KOPT-K1 (cell line): ENCODE data around the gene TRMT11.
"Not testable (repeated sequence)": the region's sequence is repeated elsewhere in the genome, so short reads cannot be mapped to it uniquely, and the experiment has no call there.

Experiments used
- H3K27ac ChIP-seq: fragments of 200-600 bp; sonication (generic); 2 replicates; pipeline ENCODE4 v1.5.1; 2016; ENCODE audit warnings: antibody characterized with exemption, mild to moderate bottlenecking, low read depth, low read length; ENCODE audit not compliant: poor library complexity, severe bottlenecking
- H3K36me3 ChIP-seq: fragments of 200-600 bp; sonication (generic); 2 replicates; pipeline ENCODE4 v1.5.1; 2017; ENCODE audit warnings: antibody characterized with exemption, mild to moderate bottlenecking, low read length, moderate library complexity; ENCODE audit not compliant: insufficient read depth
- H3K9me3 ChIP-seq: fragments of 200-600 bp; sonication (generic); 2 replicates; pipeline ENCODE4 v1.5.1; 2017; ENCODE audit warnings: antibody characterized with exemption, low read length, mild to moderate bottlenecking; ENCODE audit not compliant: insufficient read depth, poor library complexity, severe bottlenecking

The TRMT11 gene

DNA sequence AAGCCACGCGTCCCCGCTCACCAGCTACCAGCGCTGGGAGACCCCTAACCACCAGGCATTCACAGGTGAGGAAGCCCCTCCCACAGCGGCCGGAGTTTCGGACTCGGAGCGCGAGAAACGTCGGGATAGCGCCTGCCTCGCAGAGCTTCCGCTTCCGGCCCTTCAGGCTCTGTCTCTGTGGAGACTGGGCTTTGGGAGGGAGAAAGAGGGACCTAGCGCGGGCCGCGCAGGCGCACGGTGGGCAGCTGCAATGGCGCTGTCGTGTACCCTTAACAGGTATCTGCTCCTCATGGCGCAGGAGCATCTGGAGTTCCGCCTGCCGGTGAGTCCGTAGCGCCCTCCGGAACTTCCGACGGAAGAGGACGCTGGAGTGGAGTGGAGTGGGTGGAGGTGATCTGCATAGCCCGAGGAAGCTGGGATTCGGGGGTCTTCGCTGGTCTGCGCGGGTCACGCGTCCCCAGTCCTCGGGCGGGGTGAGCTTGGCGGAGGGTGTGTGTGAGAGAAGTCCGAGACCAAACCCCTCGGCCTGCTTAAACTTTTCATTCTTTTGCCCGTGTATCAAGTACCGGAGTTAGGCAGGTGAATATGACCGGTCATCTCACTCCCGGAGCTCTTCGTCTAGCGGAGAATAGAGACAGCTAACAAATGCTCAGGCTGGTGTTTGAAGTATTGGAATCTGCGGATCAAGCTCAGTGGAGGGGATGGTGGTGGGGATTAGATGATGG is at the start of gene TRMT11:
Gene TRMT11 (plus strand): TSS at position 240 of the 725 bp plus-strand sequence. CDS start 11 bp downstream, at position 251.
- no peaks in the 10 kb centered on the region for H3K36me3 ChIP-seq
- peak within 1 kb of the TSS; percentile 64 for H3K27ac ChIP-seq
- H3K9me3 ChIP-seq: no peaks in the 10 kb centered on the region

DNA sequence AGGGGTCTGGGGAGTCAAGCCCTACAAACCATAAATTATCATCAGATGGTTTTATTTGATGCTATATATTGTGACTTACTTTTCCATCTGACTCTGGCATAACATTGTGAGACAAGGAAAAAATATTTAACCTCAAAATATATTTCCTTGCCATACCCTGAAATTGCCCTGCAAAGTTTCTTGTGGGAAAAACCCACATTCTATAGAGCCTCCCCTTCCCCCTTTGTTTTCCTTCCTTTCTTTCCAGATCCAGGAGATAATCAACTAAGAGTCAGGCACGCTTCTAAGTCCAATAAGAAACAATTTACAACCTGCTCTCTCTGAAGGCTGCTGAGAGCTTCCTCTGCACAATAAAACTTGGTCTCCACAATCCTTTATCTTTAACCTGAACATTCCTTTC is 47.3 kb upstream of the TRMT11 start:
- no peaks in the 10 kb centered on the region for H3K9me3 ChIP-seq
- no peaks in the 10 kb centered on the region for H3K36me3 ChIP-seq
- H3K27ac ChIP-seq: no peak overlapping the region

DNA sequence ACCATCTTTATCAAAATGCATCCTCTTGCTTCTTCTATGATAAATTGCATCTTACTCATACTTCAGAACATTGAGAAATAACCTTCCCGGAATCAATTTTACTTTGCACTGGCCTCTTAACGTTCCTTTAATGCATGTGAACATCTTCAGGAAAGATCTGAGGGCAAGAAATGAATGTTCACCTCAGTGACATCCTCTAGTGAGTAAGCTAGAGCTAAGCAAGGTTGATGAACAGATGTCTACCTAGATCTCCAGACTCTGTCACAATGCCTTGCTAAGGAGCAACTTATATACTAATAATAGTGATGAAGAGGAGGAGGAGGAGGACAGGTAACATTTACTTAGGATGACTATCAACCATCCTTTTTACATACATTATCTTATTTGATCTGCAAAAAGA is 46.5 kb upstream of the TRMT11 start:
- no peaks in the 10 kb centered on the region for H3K9me3 ChIP-seq
- no peak overlapping the region for H3K27ac ChIP-seq
- H3K36me3 ChIP-seq: no peaks in the 10 kb centered on the region

DNA sequence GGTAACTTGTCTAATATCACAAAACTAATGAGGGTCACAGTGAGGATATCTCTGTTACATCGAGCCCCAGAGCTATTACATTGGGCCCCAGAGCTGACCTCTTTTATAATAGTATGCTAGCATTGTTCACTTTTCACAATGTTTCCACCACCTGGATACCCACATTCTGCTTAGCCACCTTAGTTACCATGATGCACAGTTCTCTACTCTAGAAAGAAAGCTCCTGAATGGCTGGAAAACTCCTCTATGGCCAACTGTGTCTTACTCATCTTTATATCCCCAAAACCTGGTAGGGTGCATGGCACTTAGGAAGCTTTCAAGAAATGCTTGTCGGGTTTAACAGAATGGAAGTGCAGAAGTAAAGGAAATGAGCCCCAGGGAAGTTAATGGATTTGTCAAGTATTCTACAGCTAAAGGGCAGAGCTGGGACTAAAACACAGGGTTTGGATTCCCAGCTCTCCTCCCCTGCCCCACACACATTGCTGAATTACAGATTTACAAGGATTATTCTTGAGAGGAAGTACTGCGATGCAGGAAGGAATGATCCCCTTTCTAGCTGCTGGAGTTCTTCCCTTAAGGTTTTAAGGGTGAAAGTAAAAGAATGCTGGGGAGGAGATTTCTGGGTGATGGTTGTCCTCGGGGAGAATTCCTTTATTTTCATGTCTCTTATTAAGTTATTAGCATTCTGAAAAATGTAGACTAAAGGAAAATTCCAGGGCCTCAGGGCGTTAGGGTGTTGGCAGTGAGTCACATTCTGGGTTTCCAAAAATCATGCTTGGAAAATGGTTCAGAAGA is 45.9 kb upstream of the TRMT11 start:
- H3K36me3 ChIP-seq: no peaks in the 10 kb centered on the region
- H3K9me3 ChIP-seq: no peaks in the 10 kb centered on the region
- no peak overlapping the region for H3K27ac ChIP-seq

GRCh38 chr6:125942672-125943527 is 43.4 kb upstream of the TRMT11 start:
- no peaks in the 10 kb centered on the region for H3K36me3 ChIP-seq
- no peak overlapping the region for H3K27ac ChIP-seq

DNA sequence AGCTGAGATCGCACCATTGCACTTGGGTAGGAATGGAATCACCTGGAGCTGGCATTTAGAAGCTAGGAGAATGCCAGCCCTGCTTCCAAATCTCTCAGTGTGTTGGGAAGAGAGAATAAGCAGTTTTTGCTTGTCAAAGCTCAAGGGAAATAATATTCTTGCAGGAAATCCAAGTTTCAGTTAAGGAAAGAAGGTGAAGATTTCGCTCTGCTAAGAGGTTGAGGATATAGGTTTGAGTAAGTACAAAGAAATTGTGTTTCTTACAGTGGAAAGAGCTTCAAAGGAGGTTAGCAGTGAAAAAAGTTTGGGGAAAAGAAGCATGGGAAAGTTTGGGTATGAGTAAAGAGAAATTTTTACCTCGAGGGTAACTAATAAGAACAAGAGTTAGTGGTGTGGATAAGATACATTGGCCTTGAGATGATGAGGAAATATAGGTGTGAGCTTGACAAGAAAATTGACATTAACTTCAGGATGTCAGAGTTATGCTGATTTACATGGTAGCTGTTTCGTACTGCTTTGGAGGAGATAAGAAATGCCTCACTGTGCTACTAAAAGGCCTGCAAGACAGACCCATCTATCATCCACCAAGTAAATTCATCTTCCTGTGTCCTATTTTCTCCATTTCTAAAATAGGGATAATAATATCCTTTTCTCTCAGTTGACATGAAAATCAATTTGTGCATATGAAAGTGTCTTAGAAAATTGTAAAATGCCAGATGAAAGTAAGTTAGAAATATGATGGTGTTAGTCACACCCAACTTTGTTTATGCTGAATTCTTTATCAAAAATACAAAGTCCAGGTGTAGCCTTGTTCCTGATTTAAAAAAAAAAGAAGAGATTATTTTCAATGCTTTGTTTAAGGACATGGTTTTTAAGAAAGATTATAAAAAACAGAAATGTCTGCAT is 42.6 kb upstream of the TRMT11 start:
- Histone ChIP-seq H3K9me3 (no peaks in the 10 kb centered on the region), H3K36me3 (no peaks in the 10 kb centered on the region), H3K27ac (no peak overlapping the region)

More at GRCh38 chr6:125942672-125943527, 43.4 kb upstream of the TRMT11 start:
- no peaks in the 10 kb centered on the region for H3K9me3 ChIP-seq

DNA sequence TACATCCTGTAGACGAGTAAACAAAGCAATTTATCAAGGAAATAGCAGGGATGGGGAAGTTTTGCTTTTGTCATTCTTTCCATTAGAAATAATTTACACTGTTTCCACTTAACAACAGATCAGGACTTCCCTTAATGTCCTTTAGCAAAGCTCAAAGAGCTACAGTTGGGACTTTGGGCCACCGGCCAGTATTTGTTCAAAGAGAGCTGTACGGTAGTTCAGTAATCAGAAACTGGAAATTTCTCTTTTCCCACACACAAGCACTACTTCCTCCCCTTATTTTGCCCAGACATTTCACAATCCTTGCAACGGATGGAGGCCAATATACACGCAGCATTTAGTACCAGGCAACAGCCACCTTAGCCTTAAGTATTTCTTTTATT is 41.9 kb upstream of the TRMT11 start:
- no peaks in the 10 kb centered on the region for H3K36me3 ChIP-seq
- H3K27ac ChIP-seq: no peak overlapping the region
- no peaks in the 10 kb centered on the region for H3K9me3 ChIP-seq

GRCh38 chr6:125944896-125945295 is 41.4 kb upstream of the TRMT11 start:
- H3K27ac ChIP-seq: no peak overlapping the region

GRCh38 chr6:125945378-125946141 is 40.8 kb upstream of the TRMT11 start:
- H3K36me3 ChIP-seq: no peaks in the 10 kb centered on the region
- H3K9me3 ChIP-seq: no peaks in the 10 kb centered on the region
- H3K27ac ChIP-seq: no peak overlapping the region

More at GRCh38 chr6:125944896-125945295, 41.4 kb upstream of the TRMT11 start:
- H3K9me3 ChIP-seq: no peaks in the 10 kb centered on the region
- no peaks in the 10 kb centered on the region for H3K36me3 ChIP-seq

- Histone ChIP-seq H3K36me3 (no peaks in the 10 kb centered on the region), H3K27ac (no peak overlapping the region), H3K9me3 (peaks cover 2% of the 10 kb centered on the region)
Measured at GRCh38 chr6:125947615-125948014, 38.7 kb upstream of the TRMT11 start.

- Histone ChIP-seq H3K36me3 (no peaks in the 10 kb centered on the region), H3K9me3 (peaks cover 7% of the 10 kb centered on the region), H3K27ac (no peak overlapping the region)
Measured at GRCh38 chr6:125948455-125948854, 37.9 kb upstream of the TRMT11 start.

DNA sequence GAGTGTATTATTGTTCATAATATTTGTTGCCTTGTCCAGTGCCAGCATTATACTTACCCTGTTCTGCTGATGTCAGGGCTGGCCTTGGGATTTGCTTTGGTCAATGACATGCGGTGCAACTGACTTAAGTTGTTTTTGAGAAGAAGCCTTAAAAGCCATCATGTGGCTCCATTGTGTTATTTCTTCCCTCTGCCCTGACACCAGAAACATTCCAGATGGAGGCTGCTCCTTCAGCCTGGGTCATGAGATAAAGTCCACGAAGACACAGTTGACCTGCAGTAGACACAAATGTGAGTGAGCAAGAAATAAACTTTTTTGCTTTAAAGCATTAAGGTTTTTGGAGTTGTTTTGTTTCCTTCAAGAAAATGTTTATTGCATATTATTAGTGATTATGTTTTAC is 37.3 kb upstream of the TRMT11 start:
- no peak overlapping the region for H3K27ac ChIP-seq
- peaks cover 7% of the 10 kb centered on the region for H3K9me3 ChIP-seq
- no peaks in the 10 kb centered on the region for H3K36me3 ChIP-seq

GRCh38 chr6:125950293-125950692 is 36.0 kb upstream of the TRMT11 start:
- Histone ChIP-seq H3K27ac (no peak overlapping the region), H3K36me3 (no peaks in the 10 kb centered on the region), H3K9me3 (peaks cover 7% of the 10 kb centered on the region)

DNA sequence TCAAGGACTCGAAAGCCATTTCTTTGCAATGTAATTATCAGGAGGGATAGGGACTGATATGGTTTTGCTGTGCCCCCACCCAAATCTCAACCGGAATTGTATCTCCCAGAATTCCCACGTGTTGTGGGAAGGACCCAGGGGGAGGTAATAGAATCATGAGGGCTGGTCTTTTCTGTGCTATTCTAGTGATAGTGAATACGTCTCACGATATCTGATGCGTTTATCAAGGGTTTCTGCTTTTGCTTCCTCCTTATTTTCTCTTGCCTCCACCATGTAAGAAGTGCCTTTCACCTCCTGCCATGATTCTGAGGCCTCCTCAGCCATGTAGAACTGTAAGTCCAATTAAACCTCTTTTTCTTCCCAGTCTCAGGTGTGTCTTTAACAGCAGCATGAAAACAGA is 35.6 kb upstream of the TRMT11 start:
- not testable (repeated sequence) for H3K9me3 ChIP-seq, H3K27ac ChIP-seq, H3K36me3 ChIP-seq
